Neuron (in vitro differentiated cells): ENCODE measurements around the gene CRLF2.
A peak's percentile ranks its signal among the peaks of the same experiment; 100 is the strongest.
"Not testable (repeated sequence)": the region's sequence is repeated elsewhere in the genome, so short reads cannot be mapped to it uniquely, and the experiment has no call there.

Experiments
- H2AFZ ChIP-seq: one replicate; pipeline ENCODE4 v1.6.1; 2013; ENCODE audit warnings: low read depth, mild to moderate bottlenecking, inconsistent platforms, low read length, moderate library complexity
- H3K27me3 ChIP-seq: one replicate; pipeline ENCODE4 v1.6.1; 2013; ENCODE audit warnings: low read length; ENCODE audit not compliant: insufficient read depth
- H3K36me3 ChIP-seq: one replicate; pipeline ENCODE4 v1.6.1; 2013; ENCODE audit warnings: low read length; ENCODE audit not compliant: insufficient read depth
- H3K4me1 ChIP-seq: one replicate; pipeline ENCODE4 v1.6.1; 2013; ENCODE audit warnings: low read length; ENCODE audit not compliant: insufficient read depth
- H3K4me3 ChIP-seq: 2 replicates; pipeline ENCODE4 v1.5.1; 2013; ENCODE audit warnings: mild to moderate bottlenecking, low read length, moderate library complexity
- H3K9me3 ChIP-seq: one replicate; pipeline ENCODE4 v1.6.1; 2013; ENCODE audit warnings: low read length

Gene CRLF2

GRCh38 chrX:1212532-1212931 is at the start of gene CRLF2:
CRLF2 (minus strand) TSS chrX:1212649; CDS start chrX:1212634, 15 bp downstream.
- H3K36me3 ChIP-seq, result no peaks in the 10 kb centered on the region
- no peak within 1 kb of the TSS for H2AFZ ChIP-seq
- no peaks in the 10 kb centered on the region for H3K27me3 ChIP-seq
- no peaks in the 10 kb centered on the region for H3K4me1 ChIP-seq
- no peaks in the 10 kb centered on the region for H3K9me3 ChIP-seq
- H3K4me3 ChIP-seq, result no peak within 1 kb of the TSS

DNA sequence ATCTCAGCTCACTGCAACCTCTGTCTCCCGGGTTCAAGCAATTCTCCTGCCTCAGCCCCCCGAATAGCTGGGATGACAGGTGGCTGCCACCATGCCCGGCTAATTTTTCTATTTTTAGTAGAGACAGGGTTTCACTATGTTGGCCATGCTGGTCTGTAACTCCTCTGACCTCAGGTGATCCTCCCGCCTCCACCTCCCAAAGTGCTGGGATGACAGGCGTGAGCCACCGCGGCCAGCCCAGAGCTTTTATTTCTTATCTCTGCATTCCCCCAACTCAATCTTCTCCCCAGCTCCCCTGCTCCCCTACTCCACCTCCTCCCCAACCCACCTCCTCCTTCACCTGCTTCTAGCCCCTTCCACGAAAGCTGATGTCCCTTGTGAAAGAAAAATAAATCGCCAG is 49.3 kb upstream of the CRLF2 start:
- not testable (repeated sequence) for H2AFZ ChIP-seq, H3K9me3 ChIP-seq, H3K27me3 ChIP-seq, H3K4me1 ChIP-seq, H3K4me3 ChIP-seq, H3K36me3 ChIP-seq

GRCh38 chrX:1261285-1261684 is 48.8 kb upstream of the CRLF2 start:
- Histone ChIP-seq H3K27me3 (no peaks in the 10 kb centered on the region), H3K9me3 (no peaks in the 10 kb centered on the region), H3K4me1 (peaks cover 4% of the 10 kb centered on the region), H3K4me3 (no peak overlapping the region), H2AFZ (no peak overlapping the region), H3K36me3 (no peaks in the 10 kb centered on the region)

DNA sequence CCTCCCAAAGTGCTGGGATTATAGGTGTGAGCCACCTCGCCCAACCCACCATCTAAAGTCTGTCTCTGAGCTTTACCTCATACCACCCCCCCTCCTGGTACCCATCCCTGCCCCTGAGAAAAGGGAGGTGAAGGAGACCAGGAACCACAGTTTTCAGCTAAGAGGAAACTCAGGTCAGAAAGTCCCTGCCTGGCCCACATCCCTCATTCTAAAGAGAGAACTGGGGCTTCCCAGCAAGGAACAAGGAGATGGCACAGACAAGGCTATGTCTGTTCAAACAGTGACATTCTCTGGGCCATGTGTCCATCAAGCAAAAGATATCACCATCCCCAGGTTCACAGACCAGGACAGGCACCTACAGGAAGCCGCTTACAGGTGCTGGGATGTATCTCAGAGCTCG is 40.4 kb upstream of the CRLF2 start:
- H3K4me3 ChIP-seq, result no peak overlapping the region
- no peak overlapping the region for H2AFZ ChIP-seq
- H3K4me1 ChIP-seq, result peaks cover 10% of the 10 kb centered on the region
- H3K27me3 ChIP-seq, result no peaks in the 10 kb centered on the region
- no peaks in the 10 kb centered on the region for H3K36me3 ChIP-seq
- peaks cover 3% of the 10 kb centered on the region for H3K9me3 ChIP-seq

DNA sequence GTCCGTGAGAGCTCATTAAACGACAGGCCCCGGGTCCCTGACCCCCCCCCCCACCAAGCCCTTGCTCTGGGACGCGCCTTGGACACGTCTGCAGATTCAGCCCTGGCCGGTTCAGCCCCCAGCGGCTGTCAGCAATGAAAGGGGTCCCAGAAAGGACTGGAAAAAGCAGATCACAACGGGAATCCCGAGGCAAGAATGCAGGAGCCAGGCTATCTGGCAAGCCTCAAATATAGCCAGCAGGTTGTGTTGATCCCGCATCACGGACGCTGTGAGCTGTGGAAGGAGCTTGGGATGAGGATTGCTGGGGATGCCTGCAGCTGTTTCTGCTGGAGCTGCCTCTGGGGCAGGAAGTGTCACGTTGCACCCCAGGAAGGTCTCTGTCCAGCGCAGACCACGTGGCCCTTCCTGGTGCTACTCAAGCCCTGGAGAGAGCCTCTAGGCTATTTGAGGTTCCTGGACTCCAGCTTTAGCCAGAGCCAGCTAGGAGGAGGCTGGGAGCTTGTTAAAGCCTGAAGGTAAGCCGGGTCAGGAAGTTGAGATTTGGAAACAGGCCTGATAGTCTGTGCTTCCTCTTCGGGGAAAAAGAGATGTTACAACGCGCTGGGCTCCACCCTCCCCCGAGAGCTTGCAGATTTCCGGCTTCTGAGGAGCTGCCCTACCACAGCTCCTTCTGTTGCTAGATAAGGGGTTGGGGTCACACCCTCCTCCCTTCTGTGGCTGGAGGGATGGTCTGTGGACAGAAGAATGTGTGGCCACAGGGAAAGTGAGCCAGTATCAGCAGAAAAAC is 36.8 kb upstream of the CRLF2 start:
- H3K4me3 ChIP-seq, result peak overlapping the region; percentile 60
- H2AFZ ChIP-seq, result peak overlapping the region; percentile 86
- peaks cover 10% of the 10 kb centered on the region for H3K4me1 ChIP-seq
- H3K27me3 ChIP-seq, result no peaks in the 10 kb centered on the region
- H3K36me3 ChIP-seq, result no peaks in the 10 kb centered on the region
- no peaks in the 10 kb centered on the region for H3K9me3 ChIP-seq

DNA sequence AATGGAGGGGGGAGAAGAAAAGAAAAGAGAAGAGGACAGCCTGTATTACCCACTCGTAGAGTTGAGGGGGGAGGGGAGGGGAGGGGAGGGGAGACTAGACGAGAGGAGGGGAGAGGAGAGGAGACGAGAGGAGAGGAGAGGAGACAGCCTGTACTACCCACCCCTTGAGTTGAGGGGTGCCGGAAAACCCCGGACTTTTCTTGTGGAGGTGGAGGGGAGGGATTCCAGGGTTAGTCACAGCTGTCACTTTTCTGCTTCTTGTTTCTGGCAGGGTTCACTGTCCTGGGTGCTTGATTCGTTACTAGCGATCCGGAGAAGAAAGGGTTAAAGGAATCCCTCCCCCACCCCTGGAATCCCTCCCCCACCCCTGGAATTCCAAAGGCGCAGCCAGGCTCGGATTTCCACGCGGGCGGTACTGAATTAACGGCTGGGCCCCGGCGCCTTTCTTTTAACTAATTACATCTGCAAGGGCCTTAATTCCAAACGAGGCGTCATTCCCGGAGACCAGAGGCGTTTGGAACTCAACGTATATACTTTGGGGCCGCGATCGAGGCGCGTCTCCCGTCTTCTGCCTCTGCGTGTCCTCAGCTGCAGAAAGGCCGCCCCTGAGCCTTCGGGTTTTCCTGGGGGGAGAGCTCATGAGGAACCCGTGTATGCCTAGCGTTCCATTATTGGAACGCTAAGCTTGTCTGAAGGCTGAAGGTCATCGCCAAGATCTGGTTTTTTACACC is 36.0 kb upstream of the CRLF2 start:
- Histone ChIP-seq H3K9me3 (no peaks in the 10 kb centered on the region), H3K36me3 (no peaks in the 10 kb centered on the region), H3K27me3 (no peaks in the 10 kb centered on the region), H3K4me3 (peak overlapping the region; percentile 60), H2AFZ (peak overlapping the region; percentile 86), H3K4me1 (peaks cover 10% of the 10 kb centered on the region)

DNA sequence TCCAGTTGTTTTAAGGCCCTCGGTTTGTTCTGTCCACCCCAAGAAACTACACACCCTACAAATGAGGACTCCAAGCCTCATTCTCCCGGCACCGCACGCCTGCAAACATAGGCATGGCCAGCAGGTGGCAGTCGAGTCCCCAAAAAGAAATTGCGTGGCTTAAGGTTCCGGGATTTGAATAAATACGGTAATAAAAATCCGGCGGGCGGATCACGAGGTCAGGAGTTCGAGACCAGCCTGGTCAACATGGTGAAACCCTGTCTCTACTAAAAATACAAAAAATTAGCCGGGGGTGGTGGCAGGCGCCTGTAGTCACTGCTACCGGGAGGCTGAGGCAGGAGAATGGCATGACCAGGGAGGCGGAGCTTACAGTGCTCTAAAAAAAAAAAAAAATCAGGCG is 34.4 kb upstream of the CRLF2 start:
- Histone ChIP-seq H2AFZ (no peak overlapping the region), H3K36me3 (no peaks in the 10 kb centered on the region), H3K4me3 (no peak overlapping the region), H3K4me1 (peaks cover 10% of the 10 kb centered on the region), H3K27me3 (no peaks in the 10 kb centered on the region), H3K9me3 (no peaks in the 10 kb centered on the region)

GRCh38 chrX:1244164-1245076 is 32.0 kb upstream of the CRLF2 start:
- Histone ChIP-seq H3K4me3 (no peak overlapping the region), H3K9me3 (no peaks in the 10 kb centered on the region), H2AFZ (no peak overlapping the region), H3K4me1 (peaks cover 8% of the 10 kb centered on the region), H3K27me3 (no peaks in the 10 kb centered on the region), H3K36me3 (no peaks in the 10 kb centered on the region)

- Histone ChIP-seq H3K9me3 (no peaks in the 10 kb centered on the region), H3K36me3 (no peaks in the 10 kb centered on the region), H3K4me3 (no peak overlapping the region), H3K4me1 (no peaks in the 10 kb centered on the region), H3K27me3 (no peaks in the 10 kb centered on the region), H2AFZ (no peak overlapping the region)
Measured at GRCh38 chrX:1242891-1243402, 30.5 kb upstream of the CRLF2 start.

GRCh38 chrX:1240551-1240950 is 28.1 kb upstream of the CRLF2 start:
- not testable (repeated sequence) for H3K4me3 ChIP-seq, H3K9me3 ChIP-seq, H3K36me3 ChIP-seq, H3K27me3 ChIP-seq, H3K4me1 ChIP-seq, H2AFZ ChIP-seq

DNA sequence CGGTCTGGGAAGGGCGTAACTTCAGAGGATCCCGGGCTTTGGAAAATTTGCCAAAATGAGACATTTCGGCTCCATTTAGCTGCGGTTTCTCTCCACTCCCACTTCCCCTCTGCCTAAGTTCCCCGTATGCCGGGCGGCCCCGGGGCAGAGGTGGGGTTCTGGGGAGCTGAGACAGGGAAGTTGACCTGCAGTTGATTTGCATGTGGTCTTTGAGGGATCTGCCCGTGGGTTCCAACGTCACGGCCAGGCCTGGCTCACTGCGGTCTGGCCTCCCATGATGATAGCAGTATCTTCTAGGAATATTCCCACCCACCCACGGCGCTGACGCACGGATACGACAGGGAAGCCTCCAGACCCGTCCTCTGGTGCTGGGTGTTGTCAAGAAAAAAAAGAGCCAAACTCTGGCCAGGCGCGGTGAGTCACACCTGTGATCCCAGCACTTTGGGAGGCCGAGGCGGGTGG is 27.3 kb upstream of the CRLF2 start:
- Histone ChIP-seq H3K36me3 (no peaks in the 10 kb centered on the region), H3K4me1 (no peaks in the 10 kb centered on the region), H2AFZ (no peak overlapping the region), H3K27me3 (no peaks in the 10 kb centered on the region), H3K4me3 (no peak overlapping the region), H3K9me3 (peaks cover 1% of the 10 kb centered on the region)

- no peak overlapping the region for H3K4me3 ChIP-seq
- no peak overlapping the region for H2AFZ ChIP-seq
- no peaks in the 10 kb centered on the region for H3K36me3 ChIP-seq
- H3K4me1 ChIP-seq, result no peaks in the 10 kb centered on the region
- H3K9me3 ChIP-seq, result no peaks in the 10 kb centered on the region
- H3K27me3 ChIP-seq, result no peaks in the 10 kb centered on the region
Measured at GRCh38 chrX:1231850-1232465, 19.5 kb upstream of the CRLF2 start.
